HG03280 (cell line): ENCODE measurements around the gene DEAF1.
"Not testable (repeated sequence)": the region's sequence is repeated elsewhere in the genome, so short reads cannot be mapped to it uniquely, and the experiment has no call there.

Experiments
- ATAC-seq: cut with Tn5 transposase; IDR thresholded peaks from one replicate; pipeline ENCODE4 v1.9.1; 2021; ENCODE audit warnings: mild to moderate bottlenecking, moderate library complexity; ENCODE audit not compliant: unreplicated experiment

The DEAF1 gene

DNA sequence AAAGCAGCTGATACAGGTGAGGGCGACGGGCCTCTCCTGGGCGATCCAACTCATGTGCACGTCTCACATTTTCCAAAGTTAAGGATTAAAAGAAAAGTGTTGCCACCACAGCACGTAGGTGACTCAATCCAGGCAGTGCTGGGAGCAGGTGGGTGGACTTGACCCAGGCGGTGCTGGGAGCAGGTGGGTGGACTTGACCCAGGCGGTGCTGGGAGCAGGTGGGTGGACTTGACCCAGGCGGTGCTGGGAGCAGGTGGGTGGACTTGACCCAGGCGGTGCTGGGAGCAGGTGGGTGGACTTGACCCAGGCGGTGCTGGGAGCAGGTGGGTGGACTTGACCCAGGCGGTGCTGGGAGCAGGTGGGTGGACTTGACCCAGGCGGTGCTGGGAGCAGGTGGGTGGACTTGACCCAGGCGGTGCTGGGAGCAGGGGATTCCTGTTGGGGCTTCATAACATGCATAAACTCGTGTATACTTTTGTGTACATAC lies 47.3 kb downstream of the DEAF1 start:
- not testable (repeated sequence) for ATAC-seq

DNA sequence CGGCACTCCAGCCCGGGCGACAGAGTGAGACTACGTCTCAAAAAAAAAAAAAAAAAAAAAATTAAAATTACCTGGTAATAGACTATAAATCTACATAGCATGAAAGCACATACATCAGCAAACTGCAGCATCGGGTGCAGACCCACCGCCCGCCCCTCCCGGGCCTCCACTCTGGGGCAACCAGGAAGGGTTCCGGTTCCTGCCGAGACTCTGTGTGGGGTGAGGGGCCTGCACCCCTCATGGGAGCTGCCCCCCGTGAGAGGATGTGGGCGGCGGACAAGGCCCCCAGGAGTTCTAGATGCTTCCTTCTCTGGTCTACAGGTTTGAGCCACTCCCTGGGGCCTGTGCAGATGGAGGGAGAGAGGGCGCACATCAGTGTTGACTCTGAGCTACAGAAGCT lies 48.8 kb downstream of the DEAF1 start:
- ATAC-seq = no peak

DNA sequence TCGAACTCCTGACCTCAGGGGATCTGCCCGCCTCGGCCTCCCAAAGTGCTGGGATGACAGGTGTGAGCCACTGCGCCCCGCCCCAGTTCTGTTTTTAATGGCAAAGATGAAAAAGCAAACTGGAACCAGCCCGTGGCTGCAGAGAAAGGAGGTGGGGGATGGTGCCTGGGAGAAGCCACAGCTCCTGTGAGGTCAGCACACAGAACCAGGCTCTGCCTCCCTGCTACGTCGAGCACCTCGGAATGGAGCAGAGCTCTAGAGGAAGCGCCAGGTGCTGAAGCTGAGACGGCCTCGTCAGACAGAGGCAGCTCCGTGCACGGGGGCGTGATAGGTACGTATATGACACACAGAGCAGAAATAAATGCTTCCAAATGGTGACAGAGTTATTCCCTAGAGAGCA lies 49.5 kb downstream of the DEAF1 start:
- no peak for ATAC-seq

DNA sequence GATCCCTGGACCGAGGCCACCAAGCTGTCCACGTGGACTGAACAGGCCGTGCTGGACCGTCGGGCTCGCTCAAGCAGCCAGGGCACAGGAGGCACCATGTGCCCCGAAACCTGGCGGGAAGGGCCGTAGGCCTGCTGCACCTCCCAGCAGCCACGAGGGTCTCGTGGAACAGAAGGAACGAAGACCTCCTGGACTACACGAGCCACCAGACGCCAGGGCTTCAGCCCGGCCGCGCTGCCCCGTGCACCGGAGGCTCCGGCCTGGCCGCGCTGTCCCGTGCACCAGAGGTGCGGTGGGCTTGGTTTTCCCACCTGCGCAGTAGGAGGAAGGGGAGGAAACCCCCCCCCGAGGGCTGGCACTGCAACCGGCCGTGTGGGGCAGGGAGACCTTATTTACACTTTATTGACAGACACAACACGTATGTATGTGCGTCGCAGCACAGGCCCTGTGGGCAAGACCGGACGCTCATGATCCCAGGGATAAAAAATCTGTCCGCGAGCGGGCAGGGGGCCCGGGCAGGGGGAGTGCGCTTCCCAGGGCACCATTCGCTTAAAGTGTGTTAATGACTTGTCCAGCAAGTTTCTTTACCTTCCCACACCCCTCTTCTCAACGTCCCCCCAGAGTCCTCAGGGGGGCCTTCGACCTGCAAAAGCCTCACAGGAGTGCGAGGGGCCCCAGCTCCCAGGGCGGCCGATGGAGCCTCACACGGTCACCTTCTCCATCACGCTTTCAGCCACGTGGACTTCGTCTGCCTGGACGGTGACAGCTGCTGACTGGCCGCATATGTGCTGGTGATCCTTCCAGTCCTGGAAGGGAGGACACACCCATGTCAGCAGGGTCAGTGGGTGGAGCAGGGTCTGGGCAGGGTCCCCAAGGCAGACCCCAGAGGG lies 50.9 kb downstream of the DEAF1 start:
- ATAC-seq = no peak

DNA sequence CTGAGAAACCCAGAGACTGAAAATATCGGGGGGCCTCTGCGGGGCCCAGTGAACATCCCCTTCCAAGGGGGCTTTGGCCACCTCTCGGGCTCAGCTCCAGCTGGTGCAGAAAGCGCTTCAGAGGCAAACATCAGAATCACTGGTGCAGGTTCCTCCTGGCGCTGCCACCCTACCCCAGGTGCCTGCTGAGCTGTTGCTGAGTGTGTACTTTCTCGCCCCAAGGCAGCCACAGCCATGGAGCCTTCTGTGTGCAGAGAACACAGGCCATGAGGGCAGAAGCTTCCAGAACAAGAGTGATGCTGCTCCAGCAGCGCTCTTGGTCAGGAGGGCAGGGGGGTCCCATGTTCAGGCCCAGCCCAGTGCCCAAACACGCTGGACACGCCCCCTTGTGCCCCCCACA lies 51.7 kb downstream of the DEAF1 start:
- no peak for ATAC-seq

DNA sequence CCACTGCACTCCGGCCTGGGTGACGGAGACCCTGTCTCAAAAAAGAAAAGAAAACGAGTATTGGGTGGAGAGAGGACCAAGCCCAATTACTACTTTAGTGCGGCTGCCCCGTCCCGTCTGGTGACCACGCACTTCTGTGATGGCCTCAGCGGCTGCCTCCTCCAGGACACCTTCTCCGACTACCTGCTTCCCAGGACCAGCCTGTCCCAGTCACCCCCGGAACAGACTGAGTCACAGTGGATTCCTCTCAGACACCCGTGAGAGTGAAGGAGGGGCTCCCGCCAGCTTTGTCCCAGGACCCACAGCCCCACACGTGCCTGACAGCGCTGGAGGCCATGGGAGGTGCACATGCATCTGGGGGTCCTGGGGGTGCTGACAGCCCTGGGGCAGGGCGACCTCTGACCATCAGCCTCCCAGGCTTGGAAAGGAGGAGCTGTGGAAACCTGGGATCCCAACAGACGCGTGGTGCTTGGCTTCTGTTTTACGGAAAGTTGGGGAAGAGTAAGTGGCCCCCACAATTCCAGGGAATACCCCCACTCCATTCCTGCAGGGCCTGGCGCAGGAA lies 53.1 kb downstream of the DEAF1 start:
- ATAC-seq = no peak

DNA sequence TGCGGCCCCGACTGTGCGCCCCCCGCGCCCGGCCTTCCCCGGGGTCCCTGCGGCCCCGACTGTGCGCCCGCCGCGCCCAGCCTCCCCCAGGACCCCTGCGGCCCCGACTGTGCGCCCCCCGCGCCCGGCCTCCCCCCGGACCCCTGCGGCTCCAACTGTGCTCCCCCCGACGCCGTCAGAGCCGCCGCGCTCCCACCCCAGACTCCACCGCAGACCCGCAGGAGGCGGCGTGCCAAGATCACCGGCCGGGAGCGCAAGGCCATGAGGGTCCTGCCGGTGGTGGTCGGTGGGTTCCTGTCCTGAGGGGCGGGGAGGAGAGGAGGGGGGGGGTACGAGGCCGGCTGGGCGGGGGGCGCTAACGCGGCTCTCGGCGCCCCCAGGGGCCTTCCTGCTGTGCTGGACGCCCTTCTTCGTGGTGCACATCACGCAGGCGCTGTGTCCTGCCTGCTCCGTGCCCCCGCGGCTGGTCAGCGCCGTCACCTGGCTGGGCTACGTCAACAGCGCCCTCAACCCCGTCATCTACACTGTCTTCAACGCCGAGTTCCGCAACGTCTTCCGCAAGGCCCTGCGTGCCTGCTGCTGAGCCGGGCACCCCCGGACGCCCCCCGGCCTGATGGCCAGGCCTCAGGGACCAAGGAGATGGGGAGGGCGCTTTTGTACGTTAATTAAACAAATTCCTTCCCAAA lies 54.9 kb downstream of the DEAF1 start:
- ATAC-seq = no peak

DNA sequence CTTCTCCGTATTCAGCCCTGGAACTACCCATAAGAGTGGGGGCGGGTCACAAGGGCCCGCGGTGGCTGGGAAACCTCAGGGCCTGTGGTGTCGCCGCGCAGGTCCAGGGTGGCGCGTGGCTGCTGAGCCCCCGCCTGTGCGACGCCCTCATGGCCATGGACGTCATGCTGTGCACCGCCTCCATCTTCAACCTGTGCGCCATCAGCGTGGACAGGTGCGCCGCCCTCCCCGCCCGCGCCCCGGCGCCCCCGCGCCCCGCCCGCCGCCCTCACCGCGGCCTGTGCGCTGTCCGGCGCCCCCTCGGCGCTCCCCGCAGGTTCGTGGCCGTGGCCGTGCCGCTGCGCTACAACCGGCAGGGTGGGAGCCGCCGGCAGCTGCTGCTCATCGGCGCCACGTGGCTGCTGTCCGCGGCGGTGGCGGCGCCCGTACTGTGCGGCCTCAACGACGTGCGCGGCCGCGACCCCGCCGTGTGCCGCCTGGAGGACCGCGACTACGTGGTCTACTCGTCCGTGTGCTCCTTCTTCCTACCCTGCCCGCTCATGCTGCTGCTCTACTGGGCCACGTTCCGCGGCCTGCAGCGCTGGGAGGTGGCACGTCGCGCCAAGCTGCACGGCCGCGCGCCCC lies 55.6 kb downstream of the DEAF1 start:
- ATAC-seq = no peak

DNA sequence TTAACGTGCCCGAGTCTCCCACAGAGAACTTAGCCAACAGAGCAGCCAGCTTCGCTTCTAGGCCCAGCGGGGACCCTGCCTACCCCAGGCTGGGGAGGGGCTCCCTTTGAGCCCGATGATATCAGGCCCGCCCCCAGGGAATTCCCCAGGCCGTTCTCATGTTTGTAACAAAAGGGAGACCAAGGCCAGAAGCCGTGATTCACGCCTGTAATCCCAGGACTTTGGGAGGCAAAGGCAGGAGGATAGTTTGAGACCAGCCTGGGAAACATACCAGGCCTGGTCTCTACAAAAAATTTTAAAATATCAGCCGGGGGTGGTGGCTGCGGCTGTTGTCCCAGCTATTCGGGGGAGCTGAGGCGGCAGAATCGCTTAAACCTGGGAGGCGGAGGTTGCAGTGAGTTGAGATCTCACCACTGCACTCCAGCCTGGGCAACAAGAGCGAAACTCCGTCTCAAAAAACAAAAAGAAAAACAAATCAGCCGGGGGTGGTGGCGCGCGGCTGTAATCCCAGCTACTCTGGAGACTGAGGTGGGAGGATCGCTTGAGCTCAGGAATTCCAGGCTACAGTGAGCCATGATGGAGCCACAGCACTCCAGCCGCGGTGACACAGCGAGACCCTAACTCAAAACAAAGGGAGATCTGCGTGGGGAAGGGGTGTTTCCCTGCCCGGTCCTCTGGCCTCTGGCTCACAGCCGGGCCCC lies 56.2 kb downstream of the DEAF1 start:
- no peak for ATAC-seq

DNA sequence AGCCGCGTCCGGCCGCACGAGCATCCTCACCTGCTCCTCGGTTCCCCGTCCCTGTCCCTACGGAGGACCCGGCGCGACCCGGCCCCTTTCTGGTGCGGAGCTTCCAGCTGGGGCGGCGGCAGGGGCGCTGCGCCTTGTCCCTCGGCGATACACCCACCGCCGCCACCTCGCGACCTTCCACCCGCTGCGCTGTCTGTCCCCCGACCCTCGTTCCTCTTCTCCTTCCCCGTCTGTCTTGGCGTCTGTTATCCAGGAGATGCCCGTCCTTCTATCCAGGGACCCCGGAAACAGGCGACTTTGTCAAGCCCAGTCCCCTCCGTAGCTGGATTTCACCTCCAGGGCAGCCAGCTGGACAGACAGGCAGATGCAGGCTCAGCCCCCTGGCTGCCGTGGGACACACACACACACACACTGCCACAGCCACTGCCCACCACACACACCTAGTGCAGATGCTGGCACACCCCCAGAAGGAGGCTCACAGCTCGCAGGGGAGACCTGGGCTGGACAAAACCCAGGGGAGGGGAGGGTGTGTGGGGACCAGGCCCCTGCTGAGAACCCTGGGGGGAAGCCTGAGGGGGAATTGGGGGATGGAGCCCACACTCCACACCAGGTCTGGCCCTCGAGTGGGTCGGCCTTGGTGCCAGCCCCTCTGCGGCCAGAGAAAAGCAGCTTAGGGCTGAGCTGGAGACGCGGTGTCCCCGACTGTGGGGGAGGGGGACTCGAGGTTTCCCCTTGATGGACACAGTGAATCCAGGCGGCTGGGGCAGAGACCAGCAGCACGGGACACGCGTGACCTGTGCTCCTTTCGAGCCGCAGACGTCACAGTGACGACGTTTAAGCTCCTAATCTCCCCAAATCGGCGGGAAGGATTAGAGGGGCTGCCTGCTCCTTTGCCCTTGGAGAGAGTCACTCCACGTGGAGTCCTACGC lies 57.2 kb downstream of the DEAF1 start:
- ATAC-seq = no peak

DNA sequence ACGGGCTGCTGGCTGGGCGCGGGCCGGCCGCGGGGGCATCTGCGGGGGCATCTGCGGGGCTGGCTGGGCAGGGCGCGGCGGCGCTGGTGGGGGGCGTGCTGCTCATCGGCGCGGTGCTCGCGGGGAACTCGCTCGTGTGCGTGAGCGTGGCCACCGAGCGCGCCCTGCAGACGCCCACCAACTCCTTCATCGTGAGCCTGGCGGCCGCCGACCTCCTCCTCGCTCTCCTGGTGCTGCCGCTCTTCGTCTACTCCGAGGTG lies 57.8 kb downstream of the DEAF1 start:
- ATAC-seq = no peak

DNA sequence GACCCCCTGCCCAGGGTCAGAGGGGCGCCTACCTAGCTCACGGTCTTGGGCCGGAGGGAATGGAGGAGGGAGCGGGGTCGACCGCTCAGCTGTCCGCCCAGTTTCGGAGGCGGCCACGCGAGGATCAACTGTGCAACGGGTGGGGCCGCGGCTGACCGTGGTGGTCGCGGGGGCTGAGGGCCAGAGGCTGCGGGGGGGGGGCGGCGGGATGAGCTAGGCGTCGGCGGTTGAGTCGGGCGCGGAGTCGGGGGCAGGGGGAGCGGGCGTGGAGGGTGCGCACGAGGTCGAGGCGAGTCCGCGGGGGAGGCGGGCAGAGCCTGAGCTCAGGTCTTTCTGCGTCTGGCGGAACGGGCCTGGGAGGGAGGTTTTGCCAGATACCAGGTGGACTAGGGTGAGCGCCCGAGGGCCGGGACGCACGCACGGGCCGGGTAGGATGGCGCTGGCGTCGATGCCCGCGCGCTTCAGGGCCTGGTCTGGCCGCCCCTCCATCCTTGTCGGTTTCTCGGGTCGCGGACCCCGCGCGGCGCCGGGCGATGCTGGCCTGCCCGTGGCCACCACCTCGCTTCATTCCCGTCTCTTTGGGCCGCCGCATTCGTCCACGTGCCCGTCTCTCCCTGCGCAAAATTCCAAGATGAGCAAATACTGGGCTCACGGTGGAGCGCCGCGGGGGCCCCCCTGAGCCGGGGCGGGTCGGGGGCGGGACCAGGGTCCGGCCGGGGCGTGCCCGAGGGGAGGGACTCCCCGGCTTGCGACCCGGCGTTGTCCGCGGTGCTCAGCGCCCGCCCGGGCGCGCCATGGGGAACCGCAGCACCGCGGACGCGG lies 58.3 kb downstream of the DEAF1 start, which contains the start of gene DRD4:
TSS of gene DRD4 (plus strand) at position 759 of the 822 bp plus-strand sequence. CDS start at position 795, 36 bp downstream.
- ATAC-seq = no peak

DNA sequence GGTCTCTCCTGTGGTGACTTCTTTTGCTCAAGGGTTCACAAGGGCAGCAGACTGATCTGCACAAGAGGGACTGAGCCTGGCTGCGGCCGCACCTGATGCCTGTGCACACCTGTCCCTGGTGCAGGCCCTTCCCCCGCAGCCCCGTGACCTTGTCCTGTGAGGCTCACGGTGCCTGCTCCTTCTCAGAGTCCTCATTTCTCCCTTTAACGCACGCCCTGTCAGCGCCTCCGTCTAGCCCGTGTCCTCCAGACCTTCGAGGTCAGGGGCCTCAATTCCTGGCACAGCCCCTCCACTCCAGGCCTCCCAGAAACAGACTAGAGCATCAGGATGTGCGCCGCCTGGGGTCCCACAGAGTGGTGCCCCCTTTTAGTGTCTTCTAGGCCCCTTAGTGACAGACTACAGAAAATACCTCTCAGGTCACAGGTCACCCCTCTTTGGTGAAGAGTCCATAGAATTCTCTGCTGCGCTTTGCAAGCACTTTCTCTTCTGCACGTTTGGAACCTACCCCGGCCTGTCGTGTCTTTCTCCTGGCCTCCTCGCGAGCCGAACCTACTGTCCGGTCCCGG lies 59.0 kb downstream of the DEAF1 start:
- ATAC-seq = no peak

DNA sequence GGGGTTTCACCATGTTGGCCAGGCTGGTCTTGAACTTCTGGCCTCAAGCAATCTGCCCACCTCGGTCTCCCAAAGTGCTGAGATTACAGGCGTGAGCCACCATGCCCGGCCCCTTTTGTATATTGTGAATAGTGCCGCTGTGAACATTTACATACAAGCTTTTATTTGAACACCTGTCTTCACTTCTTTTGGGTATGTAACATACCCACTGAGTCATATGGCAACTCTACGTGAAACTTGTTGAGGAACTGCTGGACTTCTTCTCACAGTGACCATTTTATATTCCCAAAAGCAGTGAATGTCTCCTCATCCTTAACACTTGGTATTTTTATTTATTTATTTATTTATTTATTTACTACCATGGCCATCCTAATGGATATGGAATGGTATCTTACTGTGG lies 64.2 kb downstream of the DEAF1 start:
- ATAC-seq = no peak

DNA sequence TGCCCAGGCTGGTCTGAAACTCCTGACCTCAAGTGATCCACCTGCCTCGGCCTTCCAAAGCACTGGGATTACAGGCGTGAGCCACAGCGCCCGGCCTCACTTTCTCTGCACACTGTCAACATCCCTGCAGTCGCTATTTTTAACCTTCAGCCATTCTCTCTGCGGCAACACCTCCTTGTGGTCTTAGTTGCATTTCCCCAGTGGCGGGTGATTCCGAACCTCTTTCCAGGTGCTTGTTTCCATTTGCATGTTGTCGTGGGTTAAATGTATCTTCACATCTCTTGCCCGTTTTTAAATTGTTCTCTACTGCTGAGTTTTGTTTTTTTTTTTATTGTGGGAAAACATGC lies 65.8 kb downstream of the DEAF1 start:
- no peak for ATAC-seq

DNA sequence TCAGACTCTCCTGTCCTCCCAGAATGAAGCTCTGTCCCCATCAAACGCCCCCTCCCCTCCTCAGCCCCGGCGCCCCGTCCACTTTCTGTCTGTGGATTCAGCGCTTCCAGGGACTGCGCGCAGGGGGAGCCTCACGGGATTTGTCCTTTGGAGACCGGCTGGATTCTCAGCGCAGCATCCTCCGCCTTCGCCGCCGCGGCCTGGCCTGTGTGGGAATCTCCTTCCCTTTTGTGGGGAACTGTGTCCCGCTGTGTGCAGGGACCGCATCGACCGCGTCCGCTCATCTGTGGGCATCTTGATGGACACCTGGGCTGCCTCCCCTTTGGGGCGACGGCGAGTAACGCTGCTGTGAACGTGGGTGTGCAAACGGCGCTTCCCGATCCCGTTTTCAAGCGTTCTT lies 67.0 kb downstream of the DEAF1 start:
- no peak for ATAC-seq

DNA sequence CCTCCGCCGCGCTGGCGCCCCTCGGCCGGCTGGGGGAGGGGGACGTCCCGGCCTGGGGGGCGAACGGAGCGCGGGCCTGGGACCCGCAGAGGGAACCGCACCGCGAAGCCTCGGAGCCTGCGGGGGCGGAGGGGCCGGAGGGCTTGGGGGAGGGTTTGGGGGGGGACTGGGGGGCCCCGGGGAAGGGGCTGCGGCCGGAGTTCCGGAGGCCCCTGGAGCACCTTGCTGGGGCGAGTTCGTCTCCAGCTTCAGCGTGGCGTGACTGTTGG lies 67.8 kb downstream of the DEAF1 start:
- ATAC-seq = no peak

DNA sequence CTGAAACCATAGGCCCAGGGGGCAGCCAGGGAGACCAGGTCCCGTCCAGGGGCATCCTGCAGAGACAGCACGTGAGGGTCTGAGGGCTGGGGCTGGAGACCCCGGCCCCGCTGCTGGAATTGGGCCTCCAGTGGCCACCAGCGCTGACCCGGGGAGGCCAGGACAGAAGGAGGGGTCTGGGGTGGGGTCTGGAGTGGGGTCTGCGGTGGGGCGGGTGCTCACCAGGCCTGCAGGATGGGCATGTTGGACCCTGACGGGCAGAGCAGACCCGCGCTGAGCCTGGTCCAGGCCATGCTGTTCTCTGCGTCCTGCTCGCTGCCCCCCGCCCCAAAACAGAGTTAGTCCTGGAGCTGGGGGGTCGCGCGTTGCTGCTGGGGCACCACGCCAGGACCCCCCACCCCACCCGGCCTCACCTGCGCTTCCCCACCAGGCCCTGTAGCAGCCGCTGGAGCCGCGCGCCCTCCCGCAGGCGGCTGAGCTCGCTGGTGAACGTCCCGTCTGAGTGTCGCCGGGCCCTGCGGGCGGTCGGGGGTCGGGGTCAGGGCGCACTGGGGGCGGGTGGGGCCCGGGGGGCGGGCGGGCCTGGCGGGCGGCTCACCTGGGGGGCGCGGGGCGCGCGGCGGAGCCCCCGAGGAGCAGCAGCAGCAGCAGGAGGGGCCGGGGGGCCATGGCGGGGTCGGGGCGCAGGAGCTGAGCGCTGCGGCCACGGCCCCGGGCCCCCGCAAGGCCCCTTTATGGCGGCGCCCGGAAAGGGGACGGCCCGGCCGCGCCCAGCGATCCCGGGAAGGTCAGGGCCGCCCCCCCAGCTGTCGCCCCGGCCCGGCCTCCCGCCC lies 68.3 kb downstream of the DEAF1 start, which contains the start of gene SCT:
TSS of gene SCT (minus strand) at position 707 of the 833 bp plus-strand sequence. CDS start at position 669, 38 bp downstream.
- no peak for ATAC-seq
